ENCODE data around the gene CHAF1A. TPM values are rescaled to one million over a fixed set of nuclear protein-coding genes. Genes with fewer than 3 reads are reported as not detected.

Gene CHAF1A
- total RNA-seq, 1 experiment from 2014 or later: 30.0 TPM

- CTCF ChIA-PET: no interaction called here
Observed at GRCh38 chr19:4354897-4355296, 47.5 kb upstream of the CHAF1A start.

GRCh38 chr19:4357095-4357797 is 45.2 kb upstream of the CHAF1A start:
- Histone ChIP-seq H2AFZ (no peak overlapping the region), H3K9me3 (ENCODE audit: insufficient read depth, low read depth) (no peaks in the 10 kb centered on the region), H3K4me1 (replicated peaks; ENCODE audit: insufficient read depth) (no peaks in the 10 kb centered on the region), H3K79me2 (ENCODE audit: low read depth) (no peaks in the 10 kb centered on the region), H3K9me2 (ENCODE audit: insufficient read depth) (no peaks in the 10 kb centered on the region), H3K27ac (no peak overlapping the region), H3K4me3 (no peak overlapping the region), H3K27me3 (ENCODE audit: insufficient read depth, low read depth) (no peaks in the 10 kb centered on the region), H3K4me2 (no peak overlapping the region), H3F3A (ENCODE audit: insufficient read depth, low read depth) (peaks cover 1% of the 10 kb centered on the region; the same call in 1 of the 2 replicates), H3K36me3 (ENCODE audit: low read depth) (no peaks in the 10 kb centered on the region), H4K20me1 (ENCODE audit: insufficient read depth) (no peaks in the 10 kb centered on the region)
- no peak for DNase-seq
- ChIA-PET CTCF (no interaction called here), POLR2A (ENCODE audit: unreplicated experiment) (no interaction called here)
- intact Hi-C loops (cut with micrococcal nuclease; ENCODE audit: unreplicated experiment): no loop called here
- TF ChIP-seq EZH2 (IDR thresholded peaks at IDR 0.05; ENCODE audit: low read depth): no peak
- BruUV-seq (replicated peaks): no TSS peak

More at GRCh38 chr19:4354897-4355296, 47.5 kb upstream of the CHAF1A start:
- Histone ChIP-seq H3K27me3 (ENCODE audit: insufficient read depth, low read depth) (no peaks in the 10 kb centered on the region), H2AFZ (no peak overlapping the region), H3K4me1 (replicated peaks; ENCODE audit: insufficient read depth) (no peaks in the 10 kb centered on the region), H3K27ac (no peak overlapping the region), H3K4me2 (no peak overlapping the region), H4K20me1 (ENCODE audit: insufficient read depth) (no peaks in the 10 kb centered on the region), H3K9me3 (ENCODE audit: insufficient read depth, low read depth) (no peaks in the 10 kb centered on the region), H3K79me2 (ENCODE audit: low read depth) (no peaks in the 10 kb centered on the region), H3K4me3 (no peak overlapping the region), H3F3A (ENCODE audit: insufficient read depth, low read depth) (peaks cover 3% of the 10 kb centered on the region; the same call in 1 of the 2 replicates), H3K9me2 (ENCODE audit: insufficient read depth) (no peaks in the 10 kb centered on the region), H3K36me3 (ENCODE audit: low read depth) (no peaks in the 10 kb centered on the region)
- DNase-seq: no peak
- intact Hi-C loops (cut with micrococcal nuclease; ENCODE audit: unreplicated experiment): no loop called here
- TF ChIP-seq, protein P1, sequence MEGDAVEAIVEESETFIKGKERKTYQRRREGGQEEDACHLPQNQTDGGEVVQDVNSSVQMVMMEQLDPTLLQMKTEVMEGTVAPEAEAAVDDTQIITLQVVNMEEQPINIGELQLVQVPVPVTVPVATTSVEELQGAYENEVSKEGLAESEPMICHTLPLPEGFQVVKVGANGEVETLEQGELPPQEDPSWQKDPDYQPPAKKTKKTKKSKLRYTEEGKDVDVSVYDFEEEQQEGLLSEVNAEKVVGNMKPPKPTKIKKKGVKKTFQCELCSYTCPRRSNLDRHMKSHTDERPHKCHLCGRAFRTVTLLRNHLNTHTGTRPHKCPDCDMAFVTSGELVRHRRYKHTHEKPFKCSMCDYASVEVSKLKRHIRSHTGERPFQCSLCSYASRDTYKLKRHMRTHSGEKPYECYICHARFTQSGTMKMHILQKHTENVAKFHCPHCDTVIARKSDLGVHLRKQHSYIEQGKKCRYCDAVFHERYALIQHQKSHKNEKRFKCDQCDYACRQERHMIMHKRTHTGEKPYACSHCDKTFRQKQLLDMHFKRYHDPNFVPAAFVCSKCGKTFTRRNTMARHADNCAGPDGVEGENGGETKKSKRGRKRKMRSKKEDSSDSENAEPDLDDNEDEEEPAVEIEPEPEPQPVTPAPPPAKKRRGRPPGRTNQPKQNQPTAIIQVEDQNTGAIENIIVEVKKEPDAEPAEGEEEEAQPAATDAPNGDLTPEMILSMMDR (conservative IDR thresholded peaks at IDR 0.05): no peak
- no peak for TF ChIP-seq EZH2 (IDR thresholded peaks at IDR 0.05; ENCODE audit: low read depth)
- POLR2A ChIA-PET (ENCODE audit: unreplicated experiment): no interaction called here
- BruUV-seq (replicated peaks): no TSS peak

DNA sequence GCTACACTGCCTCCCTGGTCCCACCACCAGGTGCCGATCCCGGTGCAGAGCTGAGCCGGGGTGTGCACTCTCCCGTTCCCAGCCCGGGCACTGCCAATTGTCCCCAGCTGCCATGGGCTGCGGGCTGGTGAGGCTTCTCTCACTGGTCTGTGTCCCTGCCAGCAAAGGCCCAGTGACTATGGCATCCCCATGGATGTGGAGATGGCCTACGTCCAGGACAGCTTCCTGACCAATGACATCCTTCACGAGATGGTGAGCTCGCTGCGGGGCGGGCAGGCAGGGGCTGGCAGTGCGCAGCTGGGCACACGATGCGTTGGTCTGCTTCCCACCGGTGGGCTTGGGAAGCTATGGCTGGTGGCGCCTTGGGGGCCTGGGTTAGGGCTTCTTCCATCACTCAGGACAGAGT is 44.5 kb upstream of the CHAF1A start:
- ChIA-PET CTCF (no interaction called here), POLR2A (ENCODE audit: unreplicated experiment) (no interaction called here)
- no peak for DNase-seq
- Histone ChIP-seq H3K4me1 (replicated peaks; ENCODE audit: insufficient read depth) (no peaks in the 10 kb centered on the region), H3K27ac (no peak overlapping the region), H2AFZ (no peak overlapping the region), H3F3A (ENCODE audit: insufficient read depth, low read depth) (no peaks in the 10 kb centered on the region), H3K4me3 (no peak overlapping the region), H3K4me2 (no peak overlapping the region), H3K9me2 (ENCODE audit: insufficient read depth) (no peaks in the 10 kb centered on the region), H3K9me3 (ENCODE audit: insufficient read depth, low read depth) (no peaks in the 10 kb centered on the region), H3K79me2 (ENCODE audit: low read depth) (no peaks in the 10 kb centered on the region), H3K36me3 (ENCODE audit: low read depth) (no peaks in the 10 kb centered on the region), H3K27me3 (ENCODE audit: insufficient read depth, low read depth) (no peaks in the 10 kb centered on the region), H4K20me1 (ENCODE audit: insufficient read depth) (no peaks in the 10 kb centered on the region)
- TF ChIP-seq, protein P1 (conservative IDR thresholded peaks at IDR 0.05): no peak
- TF ChIP-seq EZH2 (IDR thresholded peaks at IDR 0.05; ENCODE audit: low read depth): no peak
- intact Hi-C loops (cut with micrococcal nuclease; ENCODE audit: unreplicated experiment): no loop called here
- BruUV-seq (replicated peaks): no TSS peak

Measured in PC-9 (cell line).